ENCODE measurements around the gene POLR1A. TPM values are rescaled to one million over a fixed set of nuclear protein-coding genes. Genes with fewer than 3 reads are reported as not detected.

POLR1A gene
- total RNA-seq, 1 experiment from 2014 or later, result 62.7 TPM

- H4K20me1 ChIP-seq (ENCODE audit: control insufficient read depth, insufficient read depth, insufficient read length), result no peaks in the 10 kb centered on the region
- Mint-ChIP-seq H3K27ac (no peak overlapping the region), H3K9me3 (peaks cover 0 to 3% of the 10 kb centered on the region in 2 experiments; a peak in 1 of 5 replicates), H3K36me3 (ENCODE audit: insufficient read depth in 1 of 3, low read depth in 3 of 3) (peaks cover 0 to 2% (median 0%) of the 10 kb centered on the region in 3 experiments; a peak in 1 of 7 replicates), H3K4me1 (peaks cover 7 to 13% of the 10 kb centered on the region in 2 experiments), H3K4me3 (no peak overlapping the region), H3K27me3 (ENCODE audit: low read depth) (no peaks in the 10 kb centered on the region)
- no peak overlapping the region for H3K56ac ChIP-seq (ENCODE audit: insufficient read length, low read depth, low read length)
- no peaks in the 10 kb centered on the region for H3K9me3 ChIP-seq (ENCODE audit: control insufficient read depth, low read depth, low read length)
- H2BK120ac ChIP-seq (ENCODE audit: low read depth, low read length, poor library complexity, severe bottlenecking), result no peak overlapping the region
- no peak overlapping the region for H2BK15ac ChIP-seq (ENCODE audit: low read depth, low read length)
- H3K4me1 ChIP-seq (ENCODE audit: insufficient read depth, low read length), result no peaks in the 10 kb centered on the region
- H3K4me2 ChIP-seq (ENCODE audit: insufficient read depth, insufficient read length, low read length), result no peak overlapping the region
- H3K79me1 ChIP-seq (ENCODE audit: insufficient read depth, low read depth, low read length, poor library complexity, severe bottlenecking), result no peaks in the 10 kb centered on the region
- no peak overlapping the region for H3K27ac ChIP-seq (ENCODE audit: insufficient read length, low read depth, low read length)
- no peak overlapping the region for H3K18ac ChIP-seq (ENCODE audit: insufficient read length, low read depth, low read length)
- no peak overlapping the region for H3K4ac ChIP-seq (ENCODE audit: low read depth, low read length)
- TF ChIP-seq CTCF (conservative IDR thresholded peaks at IDR 0.05), result no peak
- H3K79me2 ChIP-seq (ENCODE audit: insufficient read depth, low read length), result no peaks in the 10 kb centered on the region
- H2BK5ac ChIP-seq (ENCODE audit: insufficient read length, low read length), result no peak overlapping the region
- DNase-seq, result peak; percentile 14
- H3K14ac ChIP-seq (ENCODE audit: insufficient read depth, low read length), result no peak overlapping the region
- H3K27me3 ChIP-seq (ENCODE audit: insufficient read depth, low read length), result no peaks in the 10 kb centered on the region
- H3K23me2 ChIP-seq (ENCODE audit: insufficient read length, low read depth, low read length, poor library complexity, severe bottlenecking), result no peaks in the 10 kb centered on the region
- H2AFZ ChIP-seq (ENCODE audit: low read length), result no peak overlapping the region
- H2AK5ac ChIP-seq (ENCODE audit: insufficient read length, low read length), result no peak overlapping the region
- H3T11ph ChIP-seq (ENCODE audit: low read length), result no peak overlapping the region
- H4K5ac ChIP-seq (ENCODE audit: insufficient read length, low read depth, low read length), result no peak overlapping the region
- H2BK12ac ChIP-seq (ENCODE audit: insufficient read length, low read depth, low read length), result no peak overlapping the region
- no peak overlapping the region for H3K9ac ChIP-seq (ENCODE audit: extremely low read depth, insufficient read length, low read length)
- H4K91ac ChIP-seq (ENCODE audit: insufficient read length, low read depth, low read length), result no peak overlapping the region
- no CpG with 5 or more reads among the region's 2 CpGs for WGBS (ENCODE audit: extremely low coverage, insufficient read length, low lambda C conversion rate)
- no peak overlapping the region for H2BK20ac ChIP-seq (ENCODE audit: low read depth, low read length, poor library complexity, severe bottlenecking)
- no peak overlapping the region for H4K8ac ChIP-seq (replicated peaks; ENCODE audit: insufficient read length, low read depth, low read length)
- H3K23ac ChIP-seq (ENCODE audit: insufficient read length, low read depth, low read length), result no peak overlapping the region
Measured at GRCh38 chr2:85996591-85996990, 109.1 kb downstream of the POLR1A start.
